Neutrophil (primary cell): ENCODE data around the gene SAT2.
A peak's percentile ranks its signal among the peaks of the same experiment; 100 is the strongest.

ENCODE experiments used
- H3K27ac ChIP-seq: fragments of 200-600 bp; sonication (generic); 2 replicates; pipeline ENCODE4 v1.5.1; 2016; ENCODE audit warnings: mild to moderate bottlenecking, moderate library complexity
- H3K27me3 ChIP-seq: fragments of 200-600 bp; sonication (generic); 2 replicates; pipeline ENCODE4 v1.6.0; 2016; ENCODE audit warnings: mild to moderate bottlenecking
- H3K36me3 ChIP-seq: fragments of 200-600 bp; sonication (generic); 2 replicates; pipeline ENCODE4 v1.5.1; 2017
- H3K4me1 ChIP-seq, 2 experiments: fragments of 200-600 bp in 1 of 2; sonication (generic) in 1 of 2; 1 replicate in 1 of 2; 2 replicates in 1 of 2; pipeline versions ENCODE4 v1.5.1 to v1.6.1; 2013 to 2016; ENCODE audit warnings: low read depth in 1 of 2, low read length in 1 of 2, mild to moderate bottlenecking in 1 of 2, moderate library complexity in 1 of 2; ENCODE audit not compliant: control insufficient read depth in 1 of 2, insufficient read depth in 1 of 2
- H3K4me3 ChIP-seq, 2 experiments: fragments of 200-600 bp in 1 of 2; sonication (generic) in 1 of 2; 1 replicate in 1 of 2; 2 replicates in 1 of 2; pipeline ENCODE4 v1.5.1; 2013 to 2016; ENCODE audit warnings: low read depth in 1 of 2, low read length in 1 of 2, mild to moderate bottlenecking in 1 of 2, moderate library complexity in 1 of 2
- H3K9me3 ChIP-seq: fragments of 200-600 bp; sonication (generic); 2 replicates; pipeline ENCODE4 v1.5.1; 2016
- TF ChIP-seq, protein P1 (sequence below): fragments of 200-600 bp; sonication (generic); IDR thresholded peaks from 2 replicates; pipeline ENCODE4 v1.5.1; 2016; ENCODE audit warnings: antibody characterized with exemption

Gene SAT2

DNA sequence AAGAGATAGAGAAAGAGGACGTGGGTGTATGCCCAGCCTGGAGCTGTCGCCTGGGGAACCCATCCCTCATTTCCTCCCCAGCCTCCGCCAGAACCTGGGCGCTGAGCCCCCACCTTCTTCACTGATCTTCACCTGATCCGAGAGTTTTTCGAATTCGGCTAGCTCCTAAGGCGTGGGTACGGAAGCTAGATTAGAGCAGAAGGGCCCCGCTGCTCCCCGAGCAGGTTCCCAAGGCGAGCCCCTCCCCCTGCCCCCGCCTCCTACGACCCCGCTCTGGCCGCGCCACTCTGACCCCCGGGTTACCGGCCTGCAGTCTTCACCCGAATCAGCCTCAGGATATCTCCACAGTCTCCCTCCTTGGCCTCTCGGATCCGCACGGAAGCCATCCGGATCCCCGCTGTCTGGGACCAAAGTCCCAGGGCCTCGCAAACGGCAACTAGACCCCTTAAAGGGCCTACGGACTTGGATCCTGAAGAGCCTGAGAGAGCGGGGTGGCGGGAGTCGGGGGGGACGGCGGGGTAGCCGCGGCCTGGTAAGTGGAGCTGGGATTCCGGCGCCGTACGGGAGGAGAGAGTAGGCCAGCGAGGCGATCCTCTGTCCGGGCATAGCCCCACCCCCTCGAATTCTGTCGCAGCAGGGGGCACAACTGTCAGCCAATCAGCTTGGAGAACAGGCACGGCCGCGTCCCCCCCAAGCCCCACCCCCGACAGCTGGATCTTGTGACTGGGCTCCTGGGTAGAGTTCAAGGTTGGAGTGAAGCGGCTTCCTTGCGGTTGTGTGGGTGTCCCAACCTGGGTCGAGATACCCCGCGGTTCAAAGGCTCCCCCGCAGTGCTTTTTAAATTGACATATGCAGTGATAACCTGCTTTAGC lies at the start of gene SAT2:
Gene SAT2 (minus strand): TSS at position 572 of the 872 bp plus-strand sequence. CDS start 186 bp downstream, at position 386.
- Histone ChIP-seq H3K9me3 (no peaks in the 10 kb centered on the region), H3K4me3 (peak within 1 kb of the TSS; percentile 64 to 75), H3K36me3 (no peaks in the 10 kb centered on the region), H3K27me3 (no peaks in the 10 kb centered on the region), H3K27ac (peak within 1 kb of the TSS; percentile 78), H3K4me1 (peaks cover 18 to 22% of the 10 kb centered on the region in 2 experiments)
- TF ChIP-seq, protein P1, sequence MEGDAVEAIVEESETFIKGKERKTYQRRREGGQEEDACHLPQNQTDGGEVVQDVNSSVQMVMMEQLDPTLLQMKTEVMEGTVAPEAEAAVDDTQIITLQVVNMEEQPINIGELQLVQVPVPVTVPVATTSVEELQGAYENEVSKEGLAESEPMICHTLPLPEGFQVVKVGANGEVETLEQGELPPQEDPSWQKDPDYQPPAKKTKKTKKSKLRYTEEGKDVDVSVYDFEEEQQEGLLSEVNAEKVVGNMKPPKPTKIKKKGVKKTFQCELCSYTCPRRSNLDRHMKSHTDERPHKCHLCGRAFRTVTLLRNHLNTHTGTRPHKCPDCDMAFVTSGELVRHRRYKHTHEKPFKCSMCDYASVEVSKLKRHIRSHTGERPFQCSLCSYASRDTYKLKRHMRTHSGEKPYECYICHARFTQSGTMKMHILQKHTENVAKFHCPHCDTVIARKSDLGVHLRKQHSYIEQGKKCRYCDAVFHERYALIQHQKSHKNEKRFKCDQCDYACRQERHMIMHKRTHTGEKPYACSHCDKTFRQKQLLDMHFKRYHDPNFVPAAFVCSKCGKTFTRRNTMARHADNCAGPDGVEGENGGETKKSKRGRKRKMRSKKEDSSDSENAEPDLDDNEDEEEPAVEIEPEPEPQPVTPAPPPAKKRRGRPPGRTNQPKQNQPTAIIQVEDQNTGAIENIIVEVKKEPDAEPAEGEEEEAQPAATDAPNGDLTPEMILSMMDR = no peak

- no peak overlapping the region for H3K27ac ChIP-seq
- H3K4me3 ChIP-seq = no peak overlapping the region
- TF ChIP-seq, protein P1 = no peak
- H3K36me3 ChIP-seq = peaks cover 37% of the 10 kb centered on the region
- H3K4me1 ChIP-seq = no peaks in the 10 kb centered on the region
- peaks cover 8% of the 10 kb centered on the region for H3K9me3 ChIP-seq
- no peaks in the 10 kb centered on the region for H3K27me3 ChIP-seq
Observed at GRCh38 chr17:7676533-7676932, 48.9 kb upstream of the SAT2 start.

DNA sequence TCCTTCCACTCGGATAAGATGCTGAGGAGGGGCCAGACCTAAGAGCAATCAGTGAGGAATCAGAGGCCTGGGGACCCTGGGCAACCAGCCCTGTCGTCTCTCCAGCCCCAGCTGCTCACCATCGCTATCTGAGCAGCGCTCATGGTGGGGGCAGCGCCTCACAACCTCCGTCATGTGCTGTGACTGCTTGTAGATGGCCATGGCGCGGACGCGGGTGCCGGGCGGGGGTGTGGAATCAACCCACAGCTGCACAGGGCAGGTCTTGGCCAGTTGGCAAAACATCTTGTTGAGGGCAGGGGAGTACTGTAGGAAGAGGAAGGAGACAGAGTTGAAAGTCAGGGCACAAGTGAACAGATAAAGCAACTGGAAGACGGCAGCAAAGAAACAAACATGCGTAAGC lies 47.3 kb upstream of the SAT2 start:
- peaks cover 52% of the 10 kb centered on the region for H3K36me3 ChIP-seq
- no peaks in the 10 kb centered on the region for H3K4me1 ChIP-seq
- H3K27ac ChIP-seq = no peak overlapping the region
- TF ChIP-seq, protein P1 = no peak
- H3K9me3 ChIP-seq = peaks cover 8% of the 10 kb centered on the region
- no peak overlapping the region for H3K4me3 ChIP-seq
- H3K27me3 ChIP-seq = no peaks in the 10 kb centered on the region

DNA sequence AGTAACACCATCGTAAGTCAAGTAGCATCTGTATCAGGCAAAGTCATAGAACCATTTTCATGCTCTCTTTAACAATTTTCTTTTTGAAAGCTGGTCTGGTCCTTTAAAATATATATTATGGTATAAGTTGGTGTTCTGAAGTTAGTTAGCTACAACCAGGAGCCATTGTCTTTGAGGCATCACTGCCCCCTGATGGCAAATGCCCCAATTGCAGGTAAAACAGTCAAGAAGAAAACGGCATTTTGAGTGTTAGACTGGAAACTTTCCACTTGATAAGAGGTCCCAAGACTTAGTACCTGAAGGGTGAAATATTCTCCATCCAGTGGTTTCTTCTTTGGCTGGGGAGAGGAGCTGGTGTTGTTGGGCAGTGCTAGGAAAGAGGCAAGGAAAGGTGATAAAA lies 45.6 kb upstream of the SAT2 start:
- Histone ChIP-seq H3K27ac (no peak overlapping the region), H3K36me3 (peaks cover 63% of the 10 kb centered on the region), H3K27me3 (no peaks in the 10 kb centered on the region), H3K4me1 (no peaks in the 10 kb centered on the region), H3K9me3 (peaks cover 8% of the 10 kb centered on the region), H3K4me3 (no peak overlapping the region)
- TF ChIP-seq, protein P1 = no peak

DNA sequence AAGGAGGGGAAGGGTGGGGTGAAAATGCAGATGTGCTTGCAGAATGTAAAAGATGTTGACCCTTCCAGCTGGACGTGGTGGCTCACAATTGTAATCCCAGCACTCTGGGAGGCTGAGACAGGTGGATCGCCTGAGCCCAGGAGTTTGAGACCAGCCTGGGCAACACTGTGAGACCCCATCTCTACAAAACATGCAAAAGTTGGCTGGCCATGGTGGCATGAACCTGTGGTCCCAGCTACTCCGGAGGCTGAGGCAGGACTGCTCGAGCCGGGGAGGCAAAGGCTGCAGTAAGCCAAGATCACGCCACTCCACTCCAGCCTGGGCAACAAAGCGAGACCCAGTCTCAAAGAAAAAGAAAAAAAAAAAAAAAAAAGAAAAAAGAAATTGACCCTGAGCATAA lies 40.9 kb upstream of the SAT2 start:
- Histone ChIP-seq H3K4me1 (no peaks in the 10 kb centered on the region), H3K27ac (no peak overlapping the region), H3K9me3 (peaks cover 2% of the 10 kb centered on the region), H3K4me3 (no peak overlapping the region), H3K27me3 (no peaks in the 10 kb centered on the region), H3K36me3 (peaks cover 35% of the 10 kb centered on the region)
- TF ChIP-seq, protein P1 = no peak
